Renal cortex interstitium (tissue), 11 donors: Measurements from ENCODE around the gene ILKAP. TPM values are rescaled to one million over a fixed set of nuclear protein-coding genes. Genes with fewer than 3 reads are reported as not detected.

ENCODE experiments used
- DNase-seq, 11 donors: peaks; one replicate each; pipeline ENCODE4 v3.0.0-alpha.2; 2013; ENCODE audit warnings: low read depth in 9 of 11, low spot score in 4 of 11; ENCODE audit errors: extremely low read depth in 1 of 11
- polyA plus RNA-seq, 3 donors: library from polyadenylated mRNA; unstranded; fragments of 120-200 nt; gene quantifications; one replicate each; pipeline ENCODE4 v1.2.1, GENCODE V29; 2013; ENCODE audit not compliant: insufficient read length in 3 of 3

ILKAP gene
- polyA plus RNA-seq, 3 donors = 42.5 to 53.3 (median 47.0) TPM

DNA sequence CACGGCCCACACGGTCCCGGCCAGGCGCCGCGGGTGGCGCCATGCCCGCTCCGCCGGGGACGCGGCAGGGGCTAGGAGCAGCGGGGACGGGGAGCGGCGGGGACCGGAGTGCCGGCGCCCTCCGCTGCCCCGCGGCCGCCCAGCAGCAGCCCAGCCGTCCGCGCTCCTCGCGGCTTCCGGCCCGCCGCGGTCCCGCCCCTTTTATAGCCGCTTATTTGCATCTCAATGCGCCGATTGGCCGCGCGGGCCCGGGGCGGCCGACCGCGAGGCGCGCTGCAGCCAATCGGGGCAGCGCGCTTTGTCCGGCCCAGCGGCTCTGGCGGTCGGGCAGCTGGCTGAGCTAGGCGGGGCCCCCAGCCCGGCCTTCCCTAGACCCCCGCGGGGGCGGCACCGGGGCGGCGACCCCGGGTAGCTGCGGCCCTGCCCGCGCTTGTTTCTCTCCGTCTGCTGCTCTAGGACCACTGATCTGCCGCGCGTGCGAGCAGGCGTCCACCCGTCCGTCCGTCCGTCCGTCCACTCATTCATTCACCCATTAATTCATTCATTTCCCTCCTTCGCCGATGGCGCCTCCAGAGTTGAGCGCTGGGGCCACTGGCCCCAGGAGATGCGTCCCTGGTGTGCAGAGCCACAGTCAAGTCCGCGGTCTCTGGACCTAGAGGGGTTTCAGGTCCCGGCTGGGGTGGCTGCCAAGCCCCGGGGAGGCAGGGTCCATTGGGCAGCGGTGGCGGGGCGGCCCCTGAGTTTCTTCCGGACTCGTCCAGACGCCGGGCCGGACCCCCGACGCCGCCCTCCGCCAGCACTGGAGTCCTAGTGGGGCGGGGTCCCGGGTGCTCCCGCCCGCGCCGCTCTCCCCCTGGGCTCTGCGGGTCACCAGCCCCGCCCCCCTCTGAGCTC lies 36.6 kb upstream of the ILKAP start, which contains the start of gene HES6:
HES6 (minus strand) TSS at position 176 of the 894 bp plus-strand sequence; CDS start at position 43, 133 bp downstream.
- peak in 9 of 11 donors; percentile 76 to 92 (median 87) for DNase-seq

DNA sequence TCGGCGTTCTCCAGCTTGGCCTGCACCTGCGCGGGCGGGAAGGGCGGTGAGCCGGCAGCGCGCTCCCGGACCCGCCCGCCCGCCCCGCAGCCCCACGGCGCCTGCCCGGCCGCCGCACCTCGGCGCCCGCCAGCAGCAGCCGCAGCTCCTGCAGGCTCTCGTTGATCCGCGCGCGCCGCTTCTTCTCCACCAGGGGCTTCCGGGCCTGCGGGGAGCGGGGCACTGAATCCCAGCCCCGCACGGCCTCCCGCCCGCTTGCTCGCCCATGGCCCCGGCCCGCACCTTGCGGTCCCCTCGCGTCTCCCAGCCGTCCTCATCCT lies 36.0 kb upstream of the ILKAP start:
- DNase-seq = no peak

- no peak for DNase-seq
Measured at GRCh38 chr2:238238766-238239542, 35.5 kb upstream of the ILKAP start.

GRCh38 chr2:238238311-238238765 lies 34.8 kb upstream of the ILKAP start:
- DNase-seq = no peak

- DNase-seq = no peak
Measured at GRCh38 chr2:238237431-238238135, 34.1 kb upstream of the ILKAP start.

DNA sequence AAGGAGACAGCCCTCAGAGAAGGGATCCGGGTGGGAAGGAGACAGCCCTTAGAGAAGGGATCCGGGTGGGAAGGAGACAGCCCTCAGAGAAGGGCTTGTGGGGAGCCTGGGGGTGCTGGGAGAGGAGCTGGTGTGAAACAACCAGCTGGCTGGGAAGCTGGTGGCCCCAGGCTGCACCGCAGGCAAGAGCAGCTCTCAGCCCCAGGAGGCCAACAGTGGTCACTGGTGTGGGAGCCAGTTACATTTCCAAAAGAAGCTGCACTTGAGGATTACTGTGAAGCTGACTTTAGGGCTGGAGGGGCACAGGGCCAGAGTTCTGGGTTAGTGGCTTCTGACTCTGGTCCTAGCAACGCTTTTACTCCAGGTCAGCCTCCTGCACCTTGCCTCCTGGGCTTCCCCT lies 33.1 kb upstream of the ILKAP start:
- DNase-seq = no peak

- no peak for DNase-seq
Measured at GRCh38 chr2:238235856-238236255, 32.4 kb upstream of the ILKAP start.

- no peak for DNase-seq
Measured at GRCh38 chr2:238235331-238235732, 31.8 kb upstream of the ILKAP start.

DNA sequence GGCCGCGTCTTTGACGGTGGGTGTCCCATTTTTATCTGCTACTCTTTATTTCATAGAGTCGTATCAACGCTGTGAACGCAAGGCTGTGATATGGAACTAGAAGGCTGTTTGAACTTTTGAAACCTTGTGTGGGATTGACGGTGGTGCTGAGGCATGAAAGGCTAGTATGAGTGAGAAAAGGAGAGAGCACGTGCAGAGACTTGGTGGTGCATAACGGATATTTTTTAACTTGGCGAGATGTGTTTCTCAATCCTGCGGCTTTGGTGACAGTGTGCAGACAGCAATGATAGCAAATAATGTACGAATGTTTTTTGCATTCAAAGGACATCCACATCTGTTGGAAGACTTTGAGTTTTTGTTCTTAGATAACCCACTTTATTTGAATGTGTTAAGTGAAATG lies 30.1 kb upstream of the ILKAP start:
- no peak for DNase-seq

DNA sequence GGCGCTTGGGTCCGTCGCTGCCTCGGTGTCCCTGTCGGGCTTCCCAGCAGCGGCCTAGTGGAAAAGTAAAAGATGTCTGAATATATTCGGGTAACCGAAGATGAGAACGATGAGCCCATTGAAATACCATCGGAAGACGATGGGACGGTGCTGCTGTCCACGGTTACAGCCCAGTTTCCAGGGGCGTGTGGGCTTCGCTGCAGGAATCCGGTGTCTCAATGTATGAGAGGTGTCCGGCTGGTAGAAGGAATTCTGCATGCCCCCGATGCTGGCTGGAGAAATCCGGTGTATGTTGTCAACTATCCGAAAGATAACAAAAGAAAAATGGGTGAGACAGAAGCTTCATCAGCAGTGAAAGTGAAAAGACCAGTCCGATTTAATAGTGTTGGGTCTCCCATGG lies 28.3 kb upstream of the ILKAP start:
- no peak for DNase-seq

DNA sequence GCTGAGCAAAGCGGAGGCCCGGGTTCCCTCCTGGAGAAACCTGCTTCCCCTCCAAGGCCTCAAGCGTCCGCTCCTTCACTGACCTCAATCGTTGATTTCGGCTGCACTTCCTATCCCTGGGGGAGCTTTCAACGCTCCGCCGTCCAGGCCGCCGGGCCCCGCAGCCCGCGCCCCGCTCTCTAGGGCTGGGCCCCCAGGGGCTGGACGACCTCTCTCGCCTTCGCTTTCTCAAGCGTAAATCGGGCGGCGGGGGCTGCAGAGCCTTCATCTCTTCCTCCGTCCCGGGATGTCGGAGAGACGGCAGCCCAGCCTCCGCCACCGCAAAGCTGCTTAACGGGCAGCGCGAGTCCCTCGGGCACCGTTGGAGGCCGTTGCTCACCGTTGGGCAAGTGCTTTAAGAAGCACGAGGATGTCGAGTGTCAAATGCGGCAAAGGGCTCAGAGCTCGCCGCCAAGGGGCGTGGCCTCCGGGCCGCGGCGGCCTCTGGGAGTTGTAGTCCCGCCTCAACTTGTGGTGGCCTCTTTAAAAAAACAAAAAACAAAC lies 27.8 kb upstream of the ILKAP start:
- DNase-seq = peak in 1 of 11 donors; percentile 42

DNA sequence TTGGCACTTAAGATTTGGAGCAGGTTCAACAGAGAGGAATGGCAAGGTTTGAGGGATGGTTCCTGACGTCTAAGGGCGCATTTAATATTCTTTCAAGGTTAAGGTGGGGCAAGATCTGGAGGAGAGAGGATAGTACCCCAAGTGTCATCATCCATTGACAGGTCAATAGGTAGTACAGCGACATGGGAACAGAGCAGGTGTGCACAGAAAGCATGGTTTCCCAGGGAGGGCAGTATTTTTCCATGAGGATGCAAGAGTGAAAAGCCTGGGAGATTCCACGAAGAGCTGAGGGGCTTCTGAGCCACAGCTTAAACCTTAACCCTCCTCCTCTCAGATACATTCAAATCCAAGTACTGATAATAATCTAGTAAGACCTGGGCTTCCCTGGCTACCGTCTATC lies 27.2 kb upstream of the ILKAP start:
- DNase-seq = no peak

GRCh38 chr2:238228700-238229099 lies 25.2 kb upstream of the ILKAP start:
- no peak for DNase-seq

DNA sequence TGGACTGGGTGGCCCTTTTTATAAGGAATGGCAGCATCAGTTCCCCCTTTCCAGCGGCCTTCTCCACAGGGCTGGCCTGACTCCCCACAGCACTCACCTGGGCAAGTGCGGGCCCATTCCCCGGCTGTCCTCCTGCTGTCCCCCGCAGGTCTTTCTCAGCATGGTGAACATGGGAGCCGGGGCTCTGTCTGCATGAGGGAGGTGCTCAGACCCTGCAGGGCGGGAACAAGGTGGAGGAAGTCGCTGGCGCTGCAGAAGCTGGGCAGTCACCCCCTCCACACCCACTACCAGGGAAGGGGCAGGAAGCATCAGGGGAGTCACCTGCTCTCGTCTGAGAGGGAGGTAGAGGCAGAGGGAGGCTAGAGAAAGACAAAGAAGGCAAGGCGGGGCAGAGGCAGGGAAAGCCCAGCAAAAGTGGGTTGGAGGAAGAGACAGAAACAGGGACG lies 24.1 kb upstream of the ILKAP start:
- DNase-seq = no peak

DNA sequence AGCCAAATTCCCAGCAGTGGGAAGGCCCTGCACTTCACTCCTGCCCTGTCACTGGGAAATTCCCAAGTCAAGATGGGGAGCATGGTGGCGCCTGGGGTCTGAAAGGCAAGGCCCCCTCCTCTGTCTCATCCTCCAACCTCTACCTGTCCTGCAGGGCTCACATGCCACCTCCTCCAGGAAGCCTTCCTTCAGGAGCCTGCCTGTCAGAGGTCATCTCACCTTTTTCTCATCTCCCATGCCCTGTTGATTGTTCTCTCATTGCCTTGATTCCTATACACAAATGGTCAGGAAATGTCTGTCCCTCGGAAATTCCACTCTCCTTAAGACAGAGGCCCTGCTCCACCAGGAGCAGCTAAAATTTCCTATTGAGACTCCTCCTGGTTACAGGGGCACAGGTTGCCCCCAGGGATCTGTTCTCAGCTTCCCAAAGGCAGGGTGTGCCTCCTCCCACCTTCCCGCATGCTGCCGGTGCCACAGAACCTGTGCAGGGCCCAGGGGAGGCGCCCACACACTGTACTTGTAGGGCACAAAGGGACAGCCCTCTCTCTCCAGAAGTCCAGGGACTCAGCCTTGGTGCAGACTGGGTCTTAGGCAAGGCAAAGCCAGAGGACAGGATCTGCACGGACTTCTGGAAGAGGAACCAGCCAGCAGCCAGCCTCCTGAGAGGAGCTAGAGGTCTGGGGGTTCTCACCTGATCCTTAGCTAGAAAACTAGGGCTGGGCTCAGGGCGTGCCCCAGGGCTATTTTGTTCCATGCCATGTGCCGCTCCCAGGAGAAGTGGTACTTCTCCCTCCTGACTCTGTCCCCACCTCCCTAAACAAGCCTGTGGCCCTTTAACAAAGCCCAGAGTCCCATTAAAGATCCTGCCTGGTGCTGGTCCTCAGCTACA lies 23.4 kb upstream of the ILKAP start:
- DNase-seq = no peak

DNA sequence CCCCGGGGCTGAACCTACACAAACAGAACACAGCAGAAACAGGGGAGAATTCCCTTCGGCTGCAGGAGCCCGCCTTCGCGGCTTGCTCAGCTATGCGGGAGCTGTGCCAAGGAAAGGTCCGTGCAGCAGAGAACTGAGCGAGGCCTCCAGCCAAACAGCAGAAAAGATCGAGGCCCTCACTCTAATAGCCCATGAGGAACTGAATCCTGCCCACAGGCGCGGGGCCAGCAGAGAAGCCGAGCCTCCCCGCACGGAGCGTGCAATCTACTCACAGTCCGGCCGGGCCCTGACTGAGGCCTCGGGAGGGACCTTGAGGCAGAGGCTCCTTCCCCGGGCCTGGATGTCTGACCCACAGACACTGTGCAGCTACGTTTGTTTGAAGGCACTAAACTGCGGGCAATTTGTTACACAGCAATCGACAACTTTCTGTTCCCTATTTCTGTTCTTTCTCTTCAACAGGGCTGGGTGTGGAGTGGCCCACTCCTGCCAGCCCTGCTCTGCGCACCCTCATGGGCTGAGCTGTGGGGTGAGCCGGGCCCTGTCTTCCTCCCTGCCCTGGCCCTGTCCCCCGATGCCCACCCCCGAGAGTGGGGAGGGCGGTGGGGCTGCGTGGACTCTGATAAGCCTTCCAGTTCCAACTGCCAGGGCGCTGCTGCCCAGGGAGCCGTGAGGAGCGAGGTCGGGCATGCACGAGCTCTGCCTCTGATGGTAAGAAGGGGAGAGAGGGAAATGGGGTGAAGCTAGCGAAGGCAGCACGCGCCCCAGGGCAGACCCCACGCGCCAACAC lies 22.6 kb upstream of the ILKAP start:
- DNase-seq = no peak

DNA sequence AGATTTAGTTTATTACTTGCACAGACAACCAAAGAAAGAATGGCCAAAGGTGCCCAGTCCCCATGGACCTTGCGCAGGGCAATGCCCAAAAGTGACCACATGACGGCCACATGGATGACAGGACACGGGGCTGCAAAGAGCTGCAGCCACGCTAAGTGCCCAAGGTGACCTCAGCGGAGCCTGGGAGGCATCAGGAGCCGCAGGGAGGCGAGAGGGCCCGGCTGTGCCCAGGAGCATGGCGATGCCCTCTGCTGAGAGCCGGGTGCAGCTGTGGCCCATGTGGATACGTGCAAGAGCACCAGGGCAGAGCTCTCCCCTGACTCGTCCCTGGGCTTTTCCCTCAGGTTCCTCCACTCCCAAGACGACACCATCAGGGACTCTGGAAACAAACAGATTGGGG lies 21.6 kb upstream of the ILKAP start:
- DNase-seq = no peak
